ENCODE data around the gene LYPD3.

Gene LYPD3

DNA sequence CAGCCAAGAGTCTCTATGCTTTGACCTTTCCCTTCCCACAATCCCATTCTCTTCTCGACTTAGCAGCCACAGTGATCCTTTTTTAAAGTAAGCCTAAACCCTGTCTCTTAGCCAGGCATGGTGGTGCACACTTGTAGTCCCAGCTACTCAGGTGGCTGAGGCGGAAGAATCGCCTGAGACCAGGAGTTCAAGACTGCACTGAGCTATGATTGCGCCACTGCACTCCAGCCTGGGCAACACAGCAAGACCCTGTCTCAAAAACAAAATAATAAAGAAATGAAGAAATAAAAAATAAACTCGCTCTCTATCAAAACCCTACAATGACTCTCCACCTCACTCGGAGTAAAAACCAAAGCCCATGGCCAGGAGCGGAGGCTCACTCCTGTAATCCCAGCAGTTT, 36.0 kb downstream of the LYPD3 start:
- no peak for DNase-seq

DNA sequence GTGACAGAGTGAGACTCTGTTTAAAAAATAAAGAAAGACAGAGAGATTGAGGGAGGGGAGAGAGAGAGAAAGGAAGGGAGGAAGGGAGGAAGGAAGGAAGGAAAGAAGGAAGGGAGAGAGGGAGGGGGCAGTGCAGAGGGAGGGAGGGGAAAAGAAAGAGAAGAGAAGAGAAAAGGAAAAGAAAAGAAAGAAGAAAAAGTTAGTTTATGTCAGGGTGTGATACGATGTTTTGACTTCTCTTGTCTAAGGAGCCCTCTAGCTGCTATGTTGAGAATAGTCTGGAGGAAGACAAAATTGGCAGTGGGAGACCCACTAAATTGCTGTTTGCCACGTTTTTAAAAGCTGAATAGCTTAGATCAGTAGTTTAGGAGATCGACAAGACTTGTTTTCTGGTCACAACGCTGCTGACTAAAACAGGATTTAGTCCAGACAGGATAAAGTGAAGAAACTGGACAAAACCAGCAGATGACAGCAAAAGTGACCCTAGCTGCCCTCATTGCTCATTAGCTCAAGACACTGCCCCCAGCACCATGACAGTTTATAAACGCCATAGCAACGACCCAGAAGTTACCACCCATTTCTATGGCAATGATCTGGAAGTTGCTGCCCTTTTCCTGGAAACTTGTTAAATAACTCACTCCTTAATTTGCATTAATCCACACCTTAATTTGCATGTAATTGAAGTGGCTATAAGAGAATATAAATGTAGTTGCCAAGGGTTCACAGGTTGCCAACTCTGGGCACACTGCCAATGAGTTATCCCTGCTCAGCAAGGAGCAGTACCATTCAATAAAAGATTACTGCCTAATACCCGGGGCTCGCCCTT, 39.6 kb downstream of the LYPD3 start:
- DNase-seq = no peak

DNA sequence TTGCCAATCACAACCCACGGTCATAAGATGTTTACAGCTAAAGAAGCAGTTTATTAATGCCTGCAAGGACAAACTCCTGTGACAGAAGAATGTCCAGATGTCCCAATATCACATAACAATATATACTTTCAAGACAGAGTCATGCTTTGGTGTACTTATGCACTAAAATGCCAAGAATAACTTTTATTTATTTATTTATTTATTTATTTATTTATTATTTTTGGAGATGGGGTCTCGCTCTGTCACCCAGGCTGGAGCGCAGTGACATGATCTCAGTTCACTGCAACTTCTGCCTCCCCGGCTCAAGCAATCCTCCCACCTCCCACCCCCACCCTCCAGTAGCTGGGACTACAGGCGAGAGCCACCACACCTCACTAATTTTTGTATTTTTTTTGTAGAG, 41.6 kb downstream of the LYPD3 start:
- DNase-seq = no peak

DNA sequence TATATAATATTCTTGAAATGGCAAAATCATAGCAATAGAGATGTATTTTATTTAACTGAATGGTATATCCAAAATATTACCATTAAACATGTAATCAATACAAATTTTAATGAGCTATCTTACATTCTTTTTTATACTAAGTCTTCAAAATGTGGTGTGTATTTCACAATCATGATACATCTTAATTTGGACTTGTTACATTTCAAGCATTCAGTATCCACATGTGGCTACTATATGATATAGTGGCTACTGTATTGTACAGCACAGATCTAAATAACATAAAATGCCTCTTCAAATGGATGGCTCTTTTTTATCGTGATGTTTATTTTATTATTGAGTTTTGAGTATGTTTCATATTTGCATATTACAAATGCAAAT, 42.7 kb downstream of the LYPD3 start:
- DNase-seq = no peak

DNA sequence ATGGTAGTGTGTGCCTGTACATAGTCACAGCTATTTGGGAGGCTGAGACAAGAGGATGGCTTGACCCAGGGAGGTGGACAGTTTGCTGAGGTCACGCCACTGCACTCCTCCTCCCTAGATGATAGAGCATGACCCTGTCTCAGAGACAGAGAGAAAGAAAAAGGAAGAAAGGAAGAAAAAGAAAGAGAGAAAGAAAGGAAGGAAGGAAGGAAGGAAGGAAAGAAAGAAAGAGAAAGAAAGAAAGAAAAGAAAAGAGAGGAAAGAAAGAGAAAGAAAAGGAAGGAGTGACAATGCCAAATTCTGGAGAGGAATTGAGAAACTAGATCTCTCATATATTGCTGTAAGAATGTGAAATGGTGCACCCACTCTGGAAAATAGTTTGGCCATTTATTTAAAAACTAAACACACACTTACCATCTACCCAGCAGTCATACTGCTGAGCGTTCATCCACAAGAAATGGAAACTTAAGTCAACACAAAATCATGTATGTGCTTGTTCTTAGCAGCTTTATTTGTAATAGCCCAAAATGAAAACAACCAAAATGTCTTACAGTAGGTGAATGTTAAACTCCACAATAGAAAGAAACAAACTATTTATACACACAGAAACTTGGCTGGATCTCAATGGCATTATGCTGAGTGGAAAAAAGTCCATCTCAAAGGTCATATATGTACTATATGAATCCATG, 43.3 kb downstream of the LYPD3 start:
- DNase-seq = no peak

DNA sequence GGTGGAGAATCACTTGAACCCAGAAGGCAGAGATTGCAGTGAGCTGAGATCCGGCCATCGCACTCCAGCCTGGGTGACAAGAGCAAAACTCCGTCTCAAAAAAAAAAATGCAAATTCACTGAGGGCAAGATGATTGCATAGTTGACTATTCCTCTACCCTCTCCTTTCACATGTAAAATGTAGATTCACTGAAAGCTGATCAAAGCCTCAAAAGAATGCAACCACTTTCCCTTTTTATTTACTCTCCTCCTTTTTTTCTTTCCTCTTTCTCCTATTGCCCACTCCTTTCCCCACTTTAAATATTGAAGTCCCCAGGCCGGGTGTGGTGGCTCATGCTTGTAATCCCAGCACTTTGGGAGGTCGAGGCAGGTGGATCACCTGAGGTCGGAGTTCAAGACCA, 44.5 kb downstream of the LYPD3 start:
- no peak for DNase-seq

DNA sequence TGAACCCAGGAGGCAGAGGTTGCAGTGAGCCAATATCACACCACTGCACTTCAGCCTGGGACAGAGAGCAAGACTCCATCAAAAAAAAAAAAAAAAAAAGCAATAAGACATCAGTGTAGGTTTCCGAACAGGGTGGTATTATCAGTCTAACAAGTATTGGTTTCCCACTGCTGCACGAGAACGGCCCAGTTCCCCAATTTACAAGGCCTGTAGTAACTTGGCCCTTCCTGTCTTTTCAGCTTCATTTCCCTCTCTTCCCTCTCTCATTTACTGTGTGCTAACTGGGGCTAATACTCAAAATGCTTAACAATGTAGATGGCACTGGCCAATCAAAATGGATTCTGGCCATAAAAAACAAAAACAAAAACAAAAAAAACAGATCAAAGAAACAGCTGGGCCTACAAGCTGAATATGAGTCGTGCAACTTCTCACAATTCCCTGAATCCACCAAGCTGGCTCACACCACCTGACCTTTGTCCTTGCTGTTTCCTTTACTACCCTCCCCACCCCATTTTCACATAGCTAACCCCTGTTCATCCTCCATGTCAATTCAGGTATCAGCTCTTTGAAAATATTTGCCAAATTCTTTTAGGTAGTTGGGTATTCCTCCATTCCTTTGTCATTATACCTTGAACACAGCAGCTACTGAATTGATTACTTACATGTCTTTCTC, 48.3 kb downstream of the LYPD3 start:
- DNase-seq = no peak

DNA sequence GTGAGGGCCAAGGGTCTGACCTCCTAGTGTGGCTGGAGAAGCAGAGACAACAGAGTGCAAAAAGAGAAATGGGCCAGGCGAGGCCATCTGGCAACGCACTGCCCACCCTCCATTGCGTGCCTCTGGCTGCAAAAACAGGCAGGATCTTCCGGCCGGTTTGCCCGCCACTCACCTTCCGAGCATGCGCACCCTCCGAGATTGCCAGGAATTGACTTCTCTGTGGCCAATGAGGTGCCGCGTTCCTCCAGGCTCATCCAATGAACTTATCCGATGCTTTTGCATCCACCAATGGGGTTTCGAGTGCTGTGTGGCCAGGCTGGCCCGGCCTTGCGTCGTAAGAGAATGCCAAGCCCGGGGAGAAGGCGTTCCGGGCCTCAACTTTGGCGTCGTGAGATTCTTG, 50.9 kb downstream of the LYPD3 start, which contains the start of gene TEX101:
Gene TEX101 (plus strand): TSS at position 337 of the 400 bp plus-strand sequence. CDS start 1,030 bp downstream, outside the sequence.
- no peak for DNase-seq

DNA sequence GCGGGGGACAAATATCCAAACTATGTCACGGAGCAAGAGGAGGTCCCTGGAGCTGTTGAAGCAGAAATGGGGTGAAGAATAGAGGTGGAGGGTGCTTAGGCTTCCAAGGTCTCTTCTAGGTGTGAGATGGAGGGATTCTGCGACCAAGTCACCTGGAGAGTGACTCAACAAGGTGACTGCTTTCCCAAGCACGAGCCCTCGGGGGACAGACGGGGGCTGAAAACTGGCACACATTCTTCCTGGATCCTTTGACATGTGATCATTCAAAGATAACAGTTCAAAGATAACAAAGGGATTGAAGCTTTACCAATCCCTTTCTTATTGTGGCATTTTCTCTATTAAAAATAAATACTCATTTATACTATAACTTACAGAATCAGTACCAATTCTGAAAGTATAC, 53.0 kb downstream of the LYPD3 start:
- no peak for DNase-seq

Data from NCI-H510A treated with DMSO at 0.1 percent for 48 hours (cell line).